Colonic mucosa (tissue), 4 donors: ENCODE measurements around the gene SLC41A3. TPM values are rescaled to one million over a fixed set of nuclear protein-coding genes. Genes with fewer than 3 reads are reported as not detected.
A peak's percentile ranks its signal among the peaks of the same experiment; 100 is the strongest.
"Not testable (repeated sequence)": the region's sequence is repeated elsewhere in the genome, so short reads cannot be mapped to it uniquely, and the experiment has no call there.

Source experiments
- DNase-seq: peaks from one replicate; pipeline ENCODE4 v3.0.0-alpha.2; 2020
- H3K27ac ChIP-seq: fragments of 200-600 bp; one replicate; pipeline ENCODE4 v1.8.0; 2021
- H3K27me3 ChIP-seq: fragments of 200-600 bp; one replicate; pipeline ENCODE4 v1.8.0; 2021
- H3K36me3 ChIP-seq: fragments of 200-600 bp; one replicate; pipeline ENCODE4 v1.8.0; 2021
- H3K4me1 ChIP-seq: fragments of 200-600 bp; one replicate; pipeline ENCODE4 v1.8.0; 2021; ENCODE audit warnings: mild to moderate bottlenecking
- H3K4me3 ChIP-seq: fragments of 200-600 bp; one replicate; pipeline ENCODE4 v1.8.0; 2021
- H3K9ac ChIP-seq, 2 donors: one replicate each; pipeline ENCODE4 v1.7.0; 2013; ENCODE audit warnings: control low read depth in 2 of 2, low read depth in 2 of 2, low read length in 2 of 2
- H3K9me3 ChIP-seq: fragments of 200-600 bp; one replicate; pipeline ENCODE4 v1.8.0; 2021
- CTCF ChIP-seq: fragments of 200-600 bp; IDR thresholded peaks from one replicate; pipeline ENCODE4 v1.8.0; 2022; ENCODE audit warnings: antibody characterized with exemption, mild to moderate bottlenecking
- intact Hi-C: fragments of 100-400 bp; cut with DNase I; formaldehyde crosslinking; loops from one replicate; pipeline ENCODE4 v1.14.1; 2022
- total RNA-seq, 2 donors: library from RNA; stranded (reverse); fragmentation: NEBNext Ultra II Directional in 1 of 2; extraction: Animal tissue kit (Norgen Biotek cat#: 25700) in 1 of 2; gene quantifications; one replicate each; pipeline ENCODE4 v1.2.1, GENCODE V29; 2021
- donor health status: healthy.
- donor health status: DM: no; HTN: no; CAD: no.
- donor health status: DM: no; HTN: no; CAD: no.

The SLC41A3 gene
- total RNA-seq, 2 donors from 2014 or later, result 27.6 to 33.1 TPM

- H3K9ac ChIP-seq, H3K27me3 ChIP-seq, H3K4me1 ChIP-seq, H3K9me3 ChIP-seq, intact Hi-C loops, H3K27ac ChIP-seq, H3K36me3 ChIP-seq, H3K4me3 ChIP-seq: not testable (repeated sequence)
- peak; percentile 34 for DNase-seq
- peak; percentile 76 for TF ChIP-seq CTCF
These were observed 111.7 kb downstream of the SLC41A3 start for GRCh38 chr3:125971997-125972944.

GRCh38 chr3:125968701-125969592 is 115.0 kb downstream of the SLC41A3 start, which contains the start of gene ROPN1B:
Gene ROPN1B (plus strand): TSS chr3:125969178. CDS start chr3:125972055, 2,877 bp downstream.
- H3K4me1 ChIP-seq, H3K9me3 ChIP-seq, H3K36me3 ChIP-seq, DNase-seq, intact Hi-C loops, H3K27ac ChIP-seq, H3K27me3 ChIP-seq, H3K4me3 ChIP-seq, H3K9ac ChIP-seq: not testable (repeated sequence)

GRCh38 chr3:125968121-125968520 is 115.8 kb downstream of the SLC41A3 start:
- H3K4me3 ChIP-seq, DNase-seq, H3K9me3 ChIP-seq, intact Hi-C loops, H3K9ac ChIP-seq, H3K27me3 ChIP-seq, H3K36me3 ChIP-seq, H3K27ac ChIP-seq, H3K4me1 ChIP-seq: not testable (repeated sequence)

- no peak for DNase-seq
- H3K9ac ChIP-seq, result no peak overlapping the region
- H3K27me3 ChIP-seq, result peaks cover 5% of the 10 kb centered on the region
- no peak for TF ChIP-seq CTCF
- no peak overlapping the region for H3K27ac ChIP-seq
- no peaks in the 10 kb centered on the region for H3K4me1 ChIP-seq
- no peak overlapping the region for H3K4me3 ChIP-seq
- no peaks in the 10 kb centered on the region for H3K36me3 ChIP-seq
- no peaks in the 10 kb centered on the region for H3K9me3 ChIP-seq
- intact Hi-C loops, result no loop called here
These were observed 116.8 kb downstream of the SLC41A3 start for GRCh38 chr3:125967156-125967555.

GRCh38 chr3:125965505-125965904 is 118.4 kb downstream of the SLC41A3 start:
- intact Hi-C loops, result no loop called here
- Histone ChIP-seq H3K36me3 (no peaks in the 10 kb centered on the region), H3K9ac (no peak overlapping the region), H3K4me3 (no peak overlapping the region), H3K9me3 (no peaks in the 10 kb centered on the region), H3K4me1 (no peaks in the 10 kb centered on the region), H3K27ac (no peak overlapping the region), H3K27me3 (no peaks in the 10 kb centered on the region)
- no peak for DNase-seq
- TF ChIP-seq CTCF, result no peak

GRCh38 chr3:125963834-125964233 is 120.1 kb downstream of the SLC41A3 start:
- H3K36me3 ChIP-seq, H3K9me3 ChIP-seq, H3K27me3 ChIP-seq, H3K4me3 ChIP-seq, H3K4me1 ChIP-seq, H3K9ac ChIP-seq, H3K27ac ChIP-seq, DNase-seq, intact Hi-C loops: not testable (repeated sequence)
